PFSK-1 (cell line): ENCODE data around the gene PGS1.

Experiments used
- POLR2AphosphoS5 ChIP-seq: IDR thresholded peaks from 2 replicates; pipeline ENCODE4 v1.6.1; 2012; ENCODE audit warnings: low read depth, mild to moderate bottlenecking, control low read depth, low read length, moderate library complexity
- REST ChIP-seq, 2 experiments: IDR thresholded peaks; 2 replicates each; pipeline versions ENCODE4 v1.6.1 to v1.8.0; 2011 to 2012; ENCODE audit warnings: low read depth in 2 of 2, low read length in 2 of 2, control low read depth in 1 of 2, inconsistent platforms in 1 of 2, mild to moderate bottlenecking in 1 of 2, moderate library complexity in 1 of 2; ENCODE audit not compliant: insufficient read depth in 1 of 2
- TAF1 ChIP-seq: IDR thresholded peaks from 2 replicates; pipeline ENCODE4 v1.6.1; 2012; ENCODE audit warnings: low read length, control low read depth, borderline replicate concordance; ENCODE audit not compliant: insufficient read depth

GRCh38 chr17:78337244-78338109 is 41.0 kb upstream of the PGS1 start:
- TF ChIP-seq POLR2AphosphoS5 = no peak
- TF ChIP-seq REST (IDR thresholded peaks at IDR 0.05; ENCODE audit: insufficient read depth in 1 of 2, low read depth in 2 of 2, low read length in 2 of 2) = no peak
- no peak for TF ChIP-seq TAF1
